GM06990 (cell line): ENCODE results near the gene MDFIC.

Experiments used
- DNase-seq: peaks from one replicate; pipeline ENCODE4 v3.0.0-alpha.2; 2011; ENCODE audit not compliant: insufficient read length; ENCODE audit errors: extremely low read depth
- H3K27me3 ChIP-seq: replicated peaks from 2 replicates; pipeline ENCODE4 v1.6.0; 2011; ENCODE audit warnings: low read length; ENCODE audit not compliant: control insufficient read depth, insufficient read depth
- H3K36me3 ChIP-seq: 2 replicates; pipeline ENCODE4 v1.5.1; 2011; ENCODE audit warnings: low read length; ENCODE audit not compliant: control insufficient read depth, insufficient read depth
- H3K4me3 ChIP-seq: replicated peaks from 2 replicates; pipeline ENCODE4 v1.5.1; 2011; ENCODE audit warnings: low read depth, mild to moderate bottlenecking, control low read depth, low read length
- TF ChIP-seq, protein P1 (sequence below): IDR thresholded peaks from 2 replicates; pipeline ENCODE4 v1.5.1; 2011; ENCODE audit warnings: low read length, control low read depth, mild to moderate bottlenecking, inconsistent platforms; ENCODE audit not compliant: insufficient read depth, poor library complexity, severe bottlenecking

MDFIC gene

DNA sequence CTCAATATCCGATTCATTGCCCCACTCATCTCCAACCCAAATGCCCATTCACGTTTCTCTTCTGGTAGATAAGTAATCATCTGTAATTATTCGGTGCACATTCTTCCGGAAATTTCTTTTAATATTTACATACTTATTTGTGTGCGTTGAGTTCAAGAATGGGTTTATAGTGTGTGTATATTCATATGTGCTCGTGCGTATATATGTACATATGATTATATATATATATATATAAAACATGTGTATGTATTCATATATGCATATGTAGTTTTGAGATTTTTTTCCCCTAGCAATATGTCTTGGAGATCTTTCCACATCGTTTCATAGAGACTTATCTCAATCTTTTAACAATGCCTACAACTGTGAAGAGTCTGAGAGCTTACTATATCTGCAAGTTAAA, 118.2 kb downstream of the MDFIC start:
- DNase-seq: no peak

DNA sequence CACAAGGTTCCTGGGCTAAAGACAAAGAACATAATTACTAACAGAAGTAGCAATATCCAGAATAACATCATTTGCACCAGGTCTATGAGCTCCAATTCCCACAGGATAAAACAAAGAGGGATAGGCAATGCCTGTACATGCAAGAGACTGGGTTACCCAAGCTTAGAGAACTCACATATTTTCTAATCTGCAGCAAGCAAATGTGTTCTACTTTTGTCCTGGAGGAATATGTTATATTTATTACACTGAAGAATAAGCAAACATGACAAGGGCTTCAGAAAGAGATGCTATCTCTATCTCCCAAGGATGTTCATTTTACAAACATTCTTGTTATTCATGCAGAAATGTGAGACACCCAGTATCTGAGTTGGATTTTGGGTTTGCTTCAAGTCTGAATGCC, 118.6 kb downstream of the MDFIC start:
- Histone ChIP-seq H3K27me3 (no peaks in the 10 kb centered on the region), H3K36me3 (no peaks in the 10 kb centered on the region), H3K4me3 (no peak overlapping the region)
- TF ChIP-seq, protein P1, sequence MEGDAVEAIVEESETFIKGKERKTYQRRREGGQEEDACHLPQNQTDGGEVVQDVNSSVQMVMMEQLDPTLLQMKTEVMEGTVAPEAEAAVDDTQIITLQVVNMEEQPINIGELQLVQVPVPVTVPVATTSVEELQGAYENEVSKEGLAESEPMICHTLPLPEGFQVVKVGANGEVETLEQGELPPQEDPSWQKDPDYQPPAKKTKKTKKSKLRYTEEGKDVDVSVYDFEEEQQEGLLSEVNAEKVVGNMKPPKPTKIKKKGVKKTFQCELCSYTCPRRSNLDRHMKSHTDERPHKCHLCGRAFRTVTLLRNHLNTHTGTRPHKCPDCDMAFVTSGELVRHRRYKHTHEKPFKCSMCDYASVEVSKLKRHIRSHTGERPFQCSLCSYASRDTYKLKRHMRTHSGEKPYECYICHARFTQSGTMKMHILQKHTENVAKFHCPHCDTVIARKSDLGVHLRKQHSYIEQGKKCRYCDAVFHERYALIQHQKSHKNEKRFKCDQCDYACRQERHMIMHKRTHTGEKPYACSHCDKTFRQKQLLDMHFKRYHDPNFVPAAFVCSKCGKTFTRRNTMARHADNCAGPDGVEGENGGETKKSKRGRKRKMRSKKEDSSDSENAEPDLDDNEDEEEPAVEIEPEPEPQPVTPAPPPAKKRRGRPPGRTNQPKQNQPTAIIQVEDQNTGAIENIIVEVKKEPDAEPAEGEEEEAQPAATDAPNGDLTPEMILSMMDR: no peak
- no peak for DNase-seq

More for the DNA sequence above, 118.2 kb downstream of the MDFIC start:
- Histone ChIP-seq H3K4me3 (no peak overlapping the region), H3K27me3 (no peaks in the 10 kb centered on the region), H3K36me3 (no peaks in the 10 kb centered on the region)
- TF ChIP-seq, protein P1: no peak

DNA sequence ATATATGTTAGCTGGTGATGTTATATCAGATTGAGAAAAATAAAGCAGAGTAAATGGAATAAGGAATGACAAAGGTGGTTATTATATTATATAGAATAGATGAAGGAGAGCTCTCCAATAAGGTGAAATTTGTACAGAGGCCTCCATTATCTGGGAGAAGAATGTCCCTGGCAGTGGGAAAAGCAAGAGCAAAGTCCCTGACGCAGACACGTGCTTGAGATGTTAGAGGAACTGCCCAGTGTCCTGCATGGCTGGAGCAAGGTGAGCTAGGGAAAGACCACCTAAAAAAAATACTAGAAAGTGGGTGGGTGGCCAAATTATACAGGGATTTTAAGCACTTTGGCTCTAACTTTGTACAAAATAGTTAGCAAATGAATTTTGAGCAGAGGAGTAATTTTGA, 120.7 kb downstream of the MDFIC start:
- TF ChIP-seq, protein P1: no peak
- H3K36me3 ChIP-seq: no peaks in the 10 kb centered on the region
- H3K4me3 ChIP-seq: no peak overlapping the region
- no peak for DNase-seq
- H3K27me3 ChIP-seq: no peaks in the 10 kb centered on the region

DNA sequence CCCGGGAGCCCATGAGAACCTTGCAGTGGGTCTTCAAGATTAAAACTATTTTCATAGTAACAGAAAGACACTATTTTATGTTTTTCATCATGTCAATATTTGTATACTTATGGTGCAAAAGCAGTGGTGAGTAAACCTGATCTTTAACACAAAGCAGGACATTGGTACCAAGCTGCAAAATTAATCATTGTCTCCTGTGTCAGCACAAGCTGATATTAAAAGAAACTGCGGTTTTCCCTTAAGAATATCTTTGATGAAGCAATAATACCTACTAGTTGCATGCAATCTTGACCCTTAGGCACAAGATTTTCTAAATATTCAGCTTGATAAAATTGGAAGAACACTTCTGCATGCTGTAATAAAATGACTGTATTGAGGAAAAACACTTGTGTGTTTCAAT, 121.7 kb downstream of the MDFIC start:
- Histone ChIP-seq H3K4me3 (no peak overlapping the region), H3K36me3 (no peaks in the 10 kb centered on the region), H3K27me3 (no peaks in the 10 kb centered on the region)
- no peak for DNase-seq
- TF ChIP-seq, protein P1: no peak

DNA sequence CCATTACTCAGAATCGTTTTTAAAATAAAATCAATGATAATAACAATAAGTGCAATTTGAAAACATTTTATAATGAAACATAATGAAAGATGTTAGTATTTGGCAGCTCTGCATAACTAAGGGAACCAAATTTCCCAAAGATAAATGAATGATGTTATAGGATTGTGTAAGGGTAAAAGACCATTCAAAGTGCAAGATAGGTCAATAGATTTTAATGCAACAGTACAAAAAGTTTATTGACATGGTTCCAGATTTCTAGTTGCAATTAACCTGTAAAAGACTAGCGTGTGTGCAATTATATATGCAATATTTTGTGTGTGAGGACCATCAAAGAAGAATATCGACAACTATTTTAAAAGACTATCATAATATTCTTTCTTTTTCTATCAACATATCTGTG, 122.3 kb downstream of the MDFIC start:
- TF ChIP-seq, protein P1: no peak
- Histone ChIP-seq H3K4me3 (no peak overlapping the region), H3K36me3 (no peaks in the 10 kb centered on the region), H3K27me3 (no peaks in the 10 kb centered on the region)
- no peak for DNase-seq
